ENCODE results near the gene ISOC2. TPM values are rescaled to one million over a fixed set of nuclear protein-coding genes. Genes with fewer than 3 reads are reported as not detected.
A peak's percentile ranks its signal among the peaks of the same experiment; 100 is the strongest.
"Not testable (repeated sequence)": the region's sequence is repeated elsewhere in the genome, so short reads cannot be mapped to it uniquely, and the experiment has no call there.

ISOC2 gene
- 10 to 100 TPM; 18.6 to 20.5 TPM for total RNA-seq

GRCh38 chr19:55461259-55461973 lies at the start of gene ISOC2:
TSS of gene ISOC2 (minus strand) at chr19:55461642. CDS start at chr19:55456486, 5,156 bp downstream.
- H3K27me3 Mint-ChIP-seq (ENCODE audit: low read depth) = no peaks in the 10 kb centered on the region
- H3K36me3 Mint-ChIP-seq (ENCODE audit: low read depth) = peaks cover 2% of the 10 kb centered on the region
- peaks cover 20% of the 10 kb centered on the region for H3K4me1 Mint-ChIP-seq (ENCODE audit: low read depth)
- H3K9me3 Mint-ChIP-seq = no peaks in the 10 kb centered on the region
- intact Hi-C loops (cut with micrococcal nuclease) = loop anchor here (1.0 kb wide), 7 partner anchors 15 to 997 kb away; partner anchors contain the start of genes KMT5C, PPP6R1, ZNF628 and ZNF784
- DNase-seq = peak; percentile 100
- H3K27ac Mint-ChIP-seq = peak within 1 kb of the TSS; percentile 77
- peak within 1 kb of the TSS; percentile 93 for H3K4me3 Mint-ChIP-seq
- CTCF ChIA-PET = interaction anchor here (0.7 to 1.2 kb wide), 3 partner anchors 42 to 207 kb away, joined by 3 to 7 read pairs (median 3); no protein-coding TSS in a partner anchor

GRCh38 chr19:55508120-55508519 lies 46.7 kb upstream of the ISOC2 start:
- intact Hi-C loops (cut with micrococcal nuclease) = no loop called here
- H3K36me3 Mint-ChIP-seq (ENCODE audit: low read depth) = no peaks in the 10 kb centered on the region
- H3K4me3 Mint-ChIP-seq = no peak overlapping the region
- no peak for DNase-seq
- H3K9me3 Mint-ChIP-seq = no peaks in the 10 kb centered on the region
- H3K27ac Mint-ChIP-seq = no peak overlapping the region
- H3K27me3 Mint-ChIP-seq (ENCODE audit: low read depth) = peaks cover 9% of the 10 kb centered on the region
- CTCF ChIA-PET = interaction anchor here (1.1 to 1.2 kb wide), 3 partner anchors 8 to 46 kb away, joined by 3 to 4 read pairs (median 4); partner anchors contain the start of gene ISOC2
- peaks cover 8% of the 10 kb centered on the region for H3K4me1 Mint-ChIP-seq (ENCODE audit: low read depth)

- DNase-seq = no peak
- H3K27me3 Mint-ChIP-seq (ENCODE audit: low read depth) = peaks cover 3% of the 10 kb centered on the region
- H3K36me3 Mint-ChIP-seq (ENCODE audit: low read depth) = no peaks in the 10 kb centered on the region
- intact Hi-C loops (cut with micrococcal nuclease) = loop anchor here (1.0 to 5.0 kb wide), 3 partner anchors 37 to 364 kb away; no protein-coding TSS in a partner anchor
- H3K4me3 Mint-ChIP-seq = no peak overlapping the region
- no peak overlapping the region for H3K27ac Mint-ChIP-seq
- CTCF ChIA-PET = interaction anchor here (0.6 to 3.5 kb wide), 9 partner anchors 12 to 364 kb away, joined by 3 to 64 read pairs (median 7); partner anchors contain the start of genes ZNF628 and ZNF784
- H3K9me3 Mint-ChIP-seq = no peaks in the 10 kb centered on the region
- H3K4me1 Mint-ChIP-seq (ENCODE audit: low read depth) = peaks cover 14% of the 10 kb centered on the region
Observed at GRCh38 chr19:55504981-55505380, 43.5 kb upstream of the ISOC2 start.

GRCh38 chr19:55504252-55504603 lies 42.8 kb upstream of the ISOC2 start:
- Mint-ChIP-seq H3K4me1 (ENCODE audit: low read depth) (peaks cover 14% of the 10 kb centered on the region), H3K36me3 (ENCODE audit: low read depth) (no peaks in the 10 kb centered on the region), H3K27ac (no peak overlapping the region), H3K27me3 (ENCODE audit: low read depth) (peaks cover 3% of the 10 kb centered on the region), H3K4me3 (peak overlapping the region; percentile 62), H3K9me3 (no peaks in the 10 kb centered on the region)
- CTCF ChIA-PET = interaction anchor here (0.6 to 3.5 kb wide), 39 partner anchors 9 to 1235 kb away, joined by 3 to 64 read pairs (median 4); partner anchors contain the start of genes FIZ1, NAT14, SSC5D and ZNF628
- intact Hi-C loops (cut with micrococcal nuclease) = loop anchor here (1.0 to 5.0 kb wide), 3 partner anchors 36 to 363 kb away; no protein-coding TSS in a partner anchor
- no peak for DNase-seq

GRCh38 chr19:55503502-55504251 lies 42.2 kb upstream of the ISOC2 start:
- Mint-ChIP-seq H3K4me3 (peak overlapping the region; percentile 62), H3K27me3 (ENCODE audit: low read depth) (no peaks in the 10 kb centered on the region), H3K9me3 (no peaks in the 10 kb centered on the region), H3K36me3 (ENCODE audit: low read depth) (no peaks in the 10 kb centered on the region), H3K27ac (peak overlapping the region; percentile 40), H3K4me1 (ENCODE audit: low read depth) (peaks cover 14% of the 10 kb centered on the region)
- DNase-seq = peak; percentile 90
- CTCF ChIA-PET = interaction anchor here (0.6 to 3.5 kb wide), 40 partner anchors 8 to 1235 kb away, joined by 3 to 64 read pairs (median 4); partner anchors contain the start of genes FIZ1, NAT14, SSC5D and ZNF628
- intact Hi-C loops (cut with micrococcal nuclease) = loop anchor here (1.0 to 5.0 kb wide), 3 partner anchors 35 to 362 kb away; no protein-coding TSS in a partner anchor

- DNase-seq = no peak
- intact Hi-C loops (cut with micrococcal nuclease) = loop anchor here (5.0 kb wide), 1 partner anchor 211 kb away; no protein-coding TSS in a partner anchor
- CTCF ChIA-PET = interaction anchor here (0.7 to 3.5 kb wide), 16 partner anchors 9 to 362 kb away, joined by 3 to 64 read pairs (median 6); partner anchors contain the start of genes SSC5D and ZNF628
- H3K27me3 Mint-ChIP-seq (ENCODE audit: low read depth) = no peaks in the 10 kb centered on the region
- H3K4me1 Mint-ChIP-seq (ENCODE audit: low read depth) = peaks cover 14% of the 10 kb centered on the region
- peak overlapping the region; percentile 62 for H3K4me3 Mint-ChIP-seq
- H3K27ac Mint-ChIP-seq = peak overlapping the region; percentile 40
- H3K36me3 Mint-ChIP-seq (ENCODE audit: low read depth) = no peaks in the 10 kb centered on the region
- H3K9me3 Mint-ChIP-seq = no peaks in the 10 kb centered on the region
Observed at GRCh38 chr19:55503157-55503501, 41.7 kb upstream of the ISOC2 start.

- no peak overlapping the region for H3K4me3 Mint-ChIP-seq
- H3K27ac Mint-ChIP-seq = no peak overlapping the region
- intact Hi-C loops (cut with micrococcal nuclease) = loop anchor here (5.0 kb wide), 1 partner anchor 210 kb away; no protein-coding TSS in a partner anchor
- H3K36me3 Mint-ChIP-seq (ENCODE audit: low read depth) = no peaks in the 10 kb centered on the region
- DNase-seq = no peak
- CTCF ChIA-PET = interaction anchor here (0.7 to 3.5 kb wide), 2 partner anchors 35 to 97 kb away, joined by 3 to 64 read pairs; partner anchors contain the start of gene FIZ1
- H3K4me1 Mint-ChIP-seq (ENCODE audit: low read depth) = peaks cover 14% of the 10 kb centered on the region
- no peaks in the 10 kb centered on the region for H3K27me3 Mint-ChIP-seq (ENCODE audit: low read depth)
- no peaks in the 10 kb centered on the region for H3K9me3 Mint-ChIP-seq
Observed at GRCh38 chr19:55502197-55502952, 40.9 kb upstream of the ISOC2 start.

- H3K4me3 Mint-ChIP-seq = no peak overlapping the region
- peaks cover 14% of the 10 kb centered on the region for H3K4me1 Mint-ChIP-seq (ENCODE audit: low read depth)
- no peaks in the 10 kb centered on the region for H3K27me3 Mint-ChIP-seq (ENCODE audit: low read depth)
- intact Hi-C loops (cut with micrococcal nuclease) = loop anchor here (5.0 kb wide), 1 partner anchor 208 kb away; no protein-coding TSS in a partner anchor
- no peaks in the 10 kb centered on the region for H3K9me3 Mint-ChIP-seq
- no peak for DNase-seq
- CTCF ChIA-PET = interaction anchor here (1.3 kb wide), 1 partner anchor 33 kb away, joined by 9 read pairs; no protein-coding TSS in a partner anchor
- no peaks in the 10 kb centered on the region for H3K36me3 Mint-ChIP-seq (ENCODE audit: low read depth)
- no peak overlapping the region for H3K27ac Mint-ChIP-seq
Observed at GRCh38 chr19:55500368-55500952, 39.0 kb upstream of the ISOC2 start.

GRCh38 chr19:55498246-55498840 lies 36.9 kb upstream of the ISOC2 start:
- Mint-ChIP-seq H3K4me1 (ENCODE audit: low read depth) (peaks cover 9% of the 10 kb centered on the region), H3K4me3 (no peak overlapping the region), H3K36me3 (ENCODE audit: low read depth) (no peaks in the 10 kb centered on the region), H3K27ac (no peak overlapping the region), H3K9me3 (no peaks in the 10 kb centered on the region), H3K27me3 (ENCODE audit: low read depth) (no peaks in the 10 kb centered on the region)
- CTCF ChIA-PET = interaction anchor here (1.0 to 2.3 kb wide), 2 partner anchors 31 to 131 kb away, joined by 3 to 12 read pairs; no protein-coding TSS in a partner anchor
- no peak for DNase-seq
- intact Hi-C loops (cut with micrococcal nuclease) = no loop called here

GRCh38 chr19:55497763-55498162 lies 36.3 kb upstream of the ISOC2 start:
- Mint-ChIP-seq H3K27ac (no peak overlapping the region), H3K4me1 (ENCODE audit: low read depth) (peaks cover 6% of the 10 kb centered on the region), H3K27me3 (ENCODE audit: low read depth) (peaks cover 2% of the 10 kb centered on the region), H3K4me3 (no peak overlapping the region), H3K9me3 (no peaks in the 10 kb centered on the region), H3K36me3 (ENCODE audit: low read depth) (no peaks in the 10 kb centered on the region)
- no peak for DNase-seq
- CTCF ChIA-PET = interaction anchor here (2.3 kb wide), 1 partner anchor 30 kb away, joined by 12 read pairs; no protein-coding TSS in a partner anchor
- intact Hi-C loops (cut with micrococcal nuclease) = no loop called here

GRCh38 chr19:55496820-55497219 lies 35.4 kb upstream of the ISOC2 start:
- H3K27me3 Mint-ChIP-seq (ENCODE audit: low read depth); H3K36me3 Mint-ChIP-seq (ENCODE audit: low read depth); H3K27ac Mint-ChIP-seq; H3K4me1 Mint-ChIP-seq (ENCODE audit: low read depth); DNase-seq; intact Hi-C loops (cut with micrococcal nuclease); H3K4me3 Mint-ChIP-seq; H3K9me3 Mint-ChIP-seq: not testable (repeated sequence)
- CTCF ChIA-PET = interaction anchor here (2.3 kb wide), 1 partner anchor 29 kb away, joined by 12 read pairs; no protein-coding TSS in a partner anchor

Data from activated naive CD4-positive, alpha-beta T cell treated with anti-CD3 and anti-CD28 coated beads for 36 hours (primary cell).